NCI-H1694 treated with DMSO at 0.1 percent for 48 hours (cell line): ENCODE results near the gene GSKIP.

Source experiments
- DNase-seq: peaks from one replicate; lab custom pipeline; 2025; lab: John Stamatoyannopoulos, UW

The GSKIP gene

GRCh38 chr14:96380735-96381134 lies 17.4 kb downstream of the GSKIP start:
- no peak for DNase-seq

DNA sequence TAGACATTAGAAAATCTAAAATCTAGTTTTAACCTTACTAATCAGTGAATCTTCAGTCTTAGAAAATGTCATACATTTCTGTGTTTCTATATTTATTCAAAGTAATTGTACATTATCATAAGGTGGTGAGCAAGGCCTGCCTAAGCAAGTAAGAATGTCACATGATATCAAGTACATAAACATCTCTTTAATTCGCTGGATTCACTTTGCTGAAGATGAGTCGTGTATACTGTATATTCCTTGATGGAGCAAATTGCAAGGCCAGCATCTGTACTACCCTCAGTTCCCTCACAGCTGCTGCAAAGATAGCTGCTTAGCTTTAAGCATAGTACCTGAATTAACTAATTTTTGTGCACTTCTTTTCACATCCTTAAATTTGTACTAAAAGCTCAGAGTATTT lies 20.1 kb downstream of the GSKIP start:
- no peak for DNase-seq

- no peak for DNase-seq
Observed at GRCh38 chr14:96384053-96384452, 20.7 kb downstream of the GSKIP start.

DNA sequence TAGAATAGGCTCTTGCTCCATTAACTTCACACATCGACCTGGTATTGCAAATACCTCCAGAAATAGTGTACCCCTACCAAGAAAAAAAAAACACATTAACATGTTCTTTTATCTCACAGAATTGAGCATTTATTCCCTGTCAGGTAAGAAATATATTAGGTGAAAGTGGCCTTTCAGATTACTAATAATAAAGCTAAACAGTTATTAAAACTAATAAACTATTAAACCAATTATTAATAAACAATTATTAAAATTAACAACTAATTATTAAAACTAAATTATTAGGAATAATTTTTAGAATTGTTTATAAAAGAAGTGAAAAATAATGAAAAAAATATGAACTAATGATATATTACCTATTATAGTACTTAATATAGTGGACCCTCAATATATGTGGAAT lies 21.4 kb downstream of the GSKIP start:
- no peak for DNase-seq

DNA sequence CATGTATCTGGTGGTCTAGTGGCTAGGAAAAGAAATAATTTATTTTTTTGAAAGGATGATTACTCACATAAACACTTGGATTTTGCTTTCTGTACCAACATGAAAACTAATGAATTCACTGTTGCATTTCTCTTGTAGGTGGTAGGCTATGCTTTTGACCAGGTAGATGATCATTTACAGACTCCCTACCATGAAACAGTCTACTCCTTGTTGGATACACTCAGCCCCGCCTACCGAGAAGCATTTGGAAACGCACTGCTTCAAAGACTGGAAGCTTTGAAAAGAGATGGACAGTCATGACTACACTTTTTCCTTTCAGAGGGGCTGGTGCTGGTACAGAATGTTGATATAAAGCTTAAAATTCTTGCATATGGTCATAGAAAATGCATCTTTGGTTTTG lies 22.1 kb downstream of the GSKIP start:
- DNase-seq: no peak

GRCh38 chr14:96390965-96391292 lies 27.6 kb downstream of the GSKIP start:
- no peak for DNase-seq

DNA sequence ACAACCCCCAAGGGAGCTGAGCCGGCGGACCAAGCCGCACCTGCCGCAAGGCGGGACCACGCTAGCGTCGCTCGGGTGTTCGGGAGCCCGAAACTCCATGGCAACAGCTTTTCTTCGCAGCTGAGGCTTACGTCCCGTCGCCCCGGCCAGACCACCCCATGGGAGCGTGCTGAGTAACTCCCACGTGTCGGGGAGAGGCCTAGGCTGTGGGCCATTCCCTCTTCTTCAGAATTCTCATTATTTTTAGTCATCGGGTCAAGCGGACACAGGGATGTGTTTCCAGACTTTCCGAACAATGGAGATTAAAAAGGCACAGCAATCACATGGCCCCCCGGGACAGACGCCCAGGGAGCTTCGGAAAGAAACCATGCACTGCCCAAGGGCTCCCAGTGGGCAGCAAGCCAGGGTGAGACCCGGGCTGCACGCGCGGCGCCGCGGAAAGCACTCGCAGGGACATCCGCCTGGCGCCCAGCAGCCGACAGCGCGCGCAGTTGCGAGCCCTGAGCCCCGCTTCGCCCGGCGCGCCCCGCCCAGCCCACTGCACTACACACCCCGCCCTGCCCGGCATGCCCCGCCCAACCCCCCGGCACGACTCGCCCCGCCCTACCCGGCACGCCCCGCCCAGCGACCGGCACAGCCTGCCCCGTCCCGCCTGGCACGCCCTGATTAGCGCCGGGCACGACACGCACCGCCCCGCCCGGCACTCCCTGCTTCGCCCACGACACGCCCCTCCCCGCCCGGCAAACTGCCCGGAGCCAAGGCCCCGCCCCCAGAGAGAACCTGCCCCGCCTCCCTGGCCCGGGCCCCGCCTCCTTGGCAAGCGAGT lies 28.2 kb downstream of the GSKIP start:
- peak; percentile 96 for DNase-seq

DNA sequence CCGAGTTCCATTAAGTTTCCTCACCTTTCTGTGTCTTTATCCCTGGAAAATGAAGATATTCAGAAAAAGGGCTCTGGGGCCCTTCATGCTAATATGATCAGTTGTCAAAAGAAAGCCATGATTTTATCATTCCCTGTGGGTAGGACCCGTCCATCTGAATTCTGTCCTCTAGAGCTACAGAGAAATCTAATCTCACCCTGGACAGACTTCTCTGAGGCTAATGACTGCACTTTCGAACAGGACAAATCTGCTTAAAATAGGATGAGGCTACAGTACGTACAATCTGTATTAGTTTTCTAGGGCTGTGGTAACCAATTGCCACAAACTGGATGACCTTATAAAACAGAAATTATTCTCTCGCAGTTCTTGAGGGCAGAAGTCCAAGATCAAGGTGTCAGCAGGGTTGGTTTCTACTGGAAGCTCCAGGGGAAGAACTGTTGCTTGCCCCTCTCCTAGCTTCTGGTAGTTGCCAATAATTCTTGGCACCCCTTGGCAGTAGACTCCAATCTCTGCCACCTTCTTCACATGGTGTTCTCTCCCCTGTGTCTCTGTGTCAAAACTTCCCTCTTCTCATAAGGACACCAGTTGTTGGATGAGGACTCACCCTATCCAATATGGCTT lies 29.9 kb downstream of the GSKIP start:
- DNase-seq: no peak

DNA sequence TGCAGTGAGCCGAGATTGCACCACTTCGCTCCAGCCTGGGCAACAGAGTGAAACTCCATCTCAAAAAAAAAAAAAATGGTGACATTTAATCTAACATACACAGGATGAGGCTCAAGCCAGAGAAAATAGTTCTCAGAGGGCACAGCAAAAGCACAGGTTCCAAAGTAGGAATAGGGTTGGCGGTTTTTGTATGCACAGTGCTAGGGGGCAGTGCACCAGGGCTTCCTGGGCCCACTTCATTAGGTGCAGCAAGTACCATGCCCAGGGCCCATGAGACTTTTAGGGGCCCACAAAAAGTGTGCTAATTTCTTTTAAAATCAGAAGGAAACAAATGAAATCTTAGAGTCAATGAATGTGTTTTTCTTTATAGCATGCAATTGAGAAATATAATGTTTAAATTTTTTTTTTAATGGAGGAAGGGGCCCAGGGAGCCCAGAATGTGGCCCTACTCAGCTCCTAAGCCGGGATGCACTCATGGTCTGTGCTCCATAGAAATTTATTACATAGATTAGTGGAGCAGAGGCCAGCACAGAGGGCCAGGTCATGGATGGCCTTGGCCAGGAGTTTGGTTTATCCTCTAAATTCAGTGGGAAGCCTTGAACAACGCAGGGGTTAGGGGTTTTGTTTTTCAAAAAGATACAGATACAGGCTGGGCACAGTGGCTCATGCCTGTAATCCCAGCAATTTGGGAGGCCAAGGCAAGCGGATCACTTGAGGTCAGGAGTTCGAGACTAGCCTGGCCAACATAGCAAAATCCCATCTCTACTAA lies 30.9 kb downstream of the GSKIP start:
- no peak for DNase-seq

DNA sequence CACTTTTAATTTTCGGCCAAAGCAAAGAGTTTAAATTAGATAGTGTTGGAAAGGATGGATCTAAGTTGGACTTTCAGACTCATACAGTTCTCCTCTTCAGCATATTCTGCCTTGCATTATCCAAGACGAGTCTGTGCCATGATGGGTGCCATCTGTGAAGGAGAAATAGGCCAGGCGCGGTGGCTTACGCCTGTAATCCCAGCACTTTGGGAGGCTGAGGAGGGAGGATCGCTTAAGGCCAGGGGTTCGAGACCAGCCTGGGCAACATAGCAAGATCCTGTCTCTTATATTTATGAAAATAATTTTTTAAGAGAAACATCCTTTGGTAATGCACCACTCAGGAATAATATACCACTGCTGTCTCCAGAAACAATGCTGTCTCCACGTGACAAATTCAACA lies 35.1 kb downstream of the GSKIP start:
- DNase-seq: no peak

DNA sequence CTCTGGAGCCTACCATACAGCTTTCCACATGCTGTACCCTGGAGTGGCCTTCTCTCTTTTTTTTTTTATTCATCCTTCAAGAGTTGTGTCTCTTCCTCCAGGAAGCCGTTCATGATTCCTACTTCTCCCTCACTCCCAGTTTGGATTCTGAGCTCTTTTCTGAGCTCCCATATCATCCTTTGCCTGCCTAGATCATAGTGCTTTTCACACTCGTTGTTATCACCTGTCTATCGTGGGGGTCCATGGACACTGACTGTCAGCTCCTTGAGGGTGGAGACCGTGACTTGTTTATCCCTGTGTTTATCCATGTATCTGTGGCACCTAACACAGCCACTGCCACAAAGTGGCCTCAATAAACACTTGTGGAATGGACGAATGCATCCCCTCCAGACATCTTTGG lies 35.6 kb downstream of the GSKIP start:
- DNase-seq: no peak

DNA sequence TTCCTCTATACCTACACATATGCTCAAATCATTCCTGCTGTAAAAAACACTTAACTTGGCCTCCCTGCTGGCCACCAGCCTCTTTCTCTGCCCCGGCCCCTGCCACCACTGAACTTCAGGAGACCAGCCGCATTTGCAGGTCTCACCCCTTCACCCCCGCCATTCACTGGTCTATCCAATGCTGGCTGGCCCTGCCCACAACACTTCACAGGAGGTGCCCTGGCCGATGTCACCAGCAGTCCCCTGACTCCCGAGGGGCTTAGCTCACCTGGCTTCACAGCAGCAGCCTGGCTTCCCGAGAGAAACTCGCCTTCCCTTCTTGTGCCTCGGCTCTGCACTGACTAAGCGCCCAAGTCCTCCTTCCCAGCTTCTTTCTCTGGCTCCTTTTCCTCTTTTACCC lies 36.1 kb downstream of the GSKIP start:
- DNase-seq: no peak

DNA sequence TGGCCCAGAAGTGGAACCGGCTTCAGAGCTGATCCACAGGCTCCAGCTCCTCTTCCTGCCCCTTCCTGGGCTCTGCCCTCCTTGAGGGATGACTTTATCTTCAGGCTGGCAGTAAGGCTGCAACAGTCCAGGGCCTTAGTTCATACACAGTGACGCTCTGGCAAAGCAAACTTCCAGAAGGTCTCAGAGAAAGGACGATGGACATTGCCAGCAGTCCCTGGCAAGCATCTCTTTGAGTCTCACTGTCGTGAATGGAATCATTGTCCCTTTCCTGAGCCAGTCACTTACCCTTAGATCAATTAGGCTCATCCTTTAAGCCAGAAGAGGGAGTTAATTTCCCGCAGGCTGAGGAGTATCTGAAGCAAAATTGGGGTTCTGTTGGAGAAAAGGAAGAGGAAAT lies 37.2 kb downstream of the GSKIP start:
- no peak for DNase-seq

GRCh38 chr14:96403409-96403808 lies 40.1 kb downstream of the GSKIP start:
- DNase-seq: no peak

DNA sequence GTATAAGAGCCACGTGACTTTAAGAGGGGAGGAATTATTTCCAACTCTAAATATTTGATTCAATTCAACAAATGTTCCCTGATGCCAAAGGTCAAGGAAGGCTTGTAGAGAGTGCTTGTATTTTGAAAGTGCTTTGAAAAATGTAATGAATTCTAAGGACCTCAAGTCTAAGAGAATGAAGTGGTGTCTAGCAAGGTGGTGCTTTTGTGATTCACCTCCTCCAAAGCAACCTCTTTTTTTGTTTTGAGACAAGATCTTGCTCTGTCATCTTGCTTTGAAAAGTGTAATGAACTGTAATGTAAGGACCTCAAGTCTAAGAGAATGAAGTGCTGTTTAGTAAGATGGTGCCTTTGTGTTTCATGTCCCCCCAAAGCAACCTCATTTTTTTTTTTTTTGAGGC lies 42.4 kb downstream of the GSKIP start:
- DNase-seq: no peak

GRCh38 chr14:96407935-96408570 lies 44.7 kb downstream of the GSKIP start:
- no peak for DNase-seq

DNA sequence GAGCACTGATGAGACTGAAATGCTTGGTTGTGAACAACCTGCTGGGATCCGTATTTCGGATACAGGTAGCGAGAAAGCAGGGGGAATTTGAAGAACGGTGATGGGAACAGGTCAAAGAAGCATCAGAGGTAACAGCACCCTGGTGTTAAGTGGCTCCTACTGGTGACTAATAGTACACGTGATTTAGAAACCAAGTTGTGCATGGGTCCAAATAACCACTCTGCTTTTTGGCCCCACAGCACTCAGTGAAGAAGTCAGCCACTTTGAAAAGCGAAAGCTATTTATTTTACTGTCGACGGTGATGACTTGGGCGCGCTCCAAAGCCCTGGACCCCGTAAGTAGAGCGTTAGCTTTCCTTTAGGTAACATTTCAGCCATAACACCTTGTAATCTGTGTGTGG lies 45.3 kb downstream of the GSKIP start:
- DNase-seq: no peak

GRCh38 chr14:96409701-96410100 lies 46.4 kb downstream of the GSKIP start:
- no peak for DNase-seq

GRCh38 chr14:96410119-96410518 lies 46.8 kb downstream of the GSKIP start:
- DNase-seq: no peak

- DNase-seq: no peak
Observed at GRCh38 chr14:96413526-96413925, 50.2 kb downstream of the GSKIP start.

- DNase-seq: no peak
Observed at GRCh38 chr14:96415559-96415958, 52.2 kb downstream of the GSKIP start.

DNA sequence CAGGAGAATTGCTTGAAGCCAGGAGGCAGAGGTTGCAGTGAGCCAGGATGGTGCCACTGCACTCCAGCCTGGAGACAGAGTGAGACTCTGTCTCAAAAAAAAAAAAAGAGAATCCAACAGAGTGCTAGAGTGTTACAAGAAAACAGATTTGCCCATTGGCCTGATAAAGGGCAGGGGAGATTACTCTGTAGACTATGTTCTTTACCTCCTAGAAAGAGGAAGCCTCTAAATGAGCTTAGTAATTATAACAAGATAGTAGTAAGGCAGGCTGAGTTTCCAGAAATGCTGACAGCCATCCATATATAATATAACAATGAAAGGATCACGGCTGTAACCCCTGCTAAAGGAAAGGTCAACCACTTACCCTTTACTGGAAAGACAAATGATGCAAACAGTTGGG lies 53.0 kb downstream of the GSKIP start:
- no peak for DNase-seq

- no peak for DNase-seq
Observed at GRCh38 chr14:96417254-96417653, 53.9 kb downstream of the GSKIP start.
